Activated CD4-positive, alpha-beta memory T cell treated with anti-CD3 and anti-CD28 coated beads, Interleukin-2, amount 10 ng/mL, durations not matched to agents 7 days and 5 days (primary cell): Measurements from ENCODE around the gene DOC2A. TPM values are rescaled to one million over a fixed set of nuclear protein-coding genes. Genes with fewer than 3 reads are reported as not detected.
"Not testable (repeated sequence)": the region's sequence is repeated elsewhere in the genome, so short reads cannot be mapped to it uniquely, and the experiment has no call there.

Experiments used
- CTCF ChIA-PET: fragments of 350-600 bp; sonication (Branson Sonifier 250); formaldehyde crosslinking; loops from one replicate; lab custom pipeline; 2021; ENCODE audit warnings: antibody characterized with exemption, inconsistent platforms; lab: Charles Lee
- POLR2A ChIA-PET: fragments of 350-600 bp; sonication (Branson Sonifier 250); formaldehyde crosslinking; loops from one replicate; lab custom pipeline; 2021; ENCODE audit warnings: antibody characterized with exemption; lab: Charles Lee
- DNase-seq: peaks from one replicate; pipeline ENCODE4 v3.0.0-alpha.2; 2020
- H3K27ac Mint-ChIP-seq: one replicate; pipeline ENCODE4 v1.8.0; 2021; ENCODE audit warnings: mild to moderate bottlenecking, mixed read lengths
- H3K27me3 Mint-ChIP-seq: one replicate; pipeline ENCODE4 v1.8.0; 2021; ENCODE audit warnings: mixed read lengths
- H3K36me3 Mint-ChIP-seq: one replicate; pipeline ENCODE4 v1.8.0; 2021; ENCODE audit warnings: low read depth, mixed read lengths
- H3K4me1 Mint-ChIP-seq: one replicate; pipeline ENCODE4 v1.8.0; 2021; ENCODE audit warnings: mixed read lengths
- H3K4me3 Mint-ChIP-seq: one replicate; pipeline ENCODE4 v1.8.0; 2021; ENCODE audit warnings: mild to moderate bottlenecking, mixed read lengths
- H3K9me3 Mint-ChIP-seq: one replicate; pipeline ENCODE4 v1.8.0; 2021; ENCODE audit warnings: mixed read lengths
- total RNA-seq, 2 experiments: library from RNA; stranded (reverse); gene quantifications; one replicate each; pipeline ENCODE4 v1.2.3, GENCODE V29; 2021

Gene DOC2A
- total RNA-seq, 2 experiments from 2014 or later = not detected

GRCh38 chr16:30040690-30041089 lies 29.9 kb upstream of the DOC2A start:
- H3K36me3 Mint-ChIP-seq, POLR2A ChIA-PET, H3K27ac Mint-ChIP-seq, H3K4me3 Mint-ChIP-seq, H3K4me1 Mint-ChIP-seq, DNase-seq, H3K9me3 Mint-ChIP-seq: not testable (repeated sequence)
- H3K27me3 Mint-ChIP-seq = peaks cover 11% of the 10 kb centered on the region
- CTCF ChIA-PET = interaction anchor here (0.5 kb wide), 1 partner anchor 510 kb away, joined by 3 read pairs; no protein-coding TSS in a partner anchor

DNA sequence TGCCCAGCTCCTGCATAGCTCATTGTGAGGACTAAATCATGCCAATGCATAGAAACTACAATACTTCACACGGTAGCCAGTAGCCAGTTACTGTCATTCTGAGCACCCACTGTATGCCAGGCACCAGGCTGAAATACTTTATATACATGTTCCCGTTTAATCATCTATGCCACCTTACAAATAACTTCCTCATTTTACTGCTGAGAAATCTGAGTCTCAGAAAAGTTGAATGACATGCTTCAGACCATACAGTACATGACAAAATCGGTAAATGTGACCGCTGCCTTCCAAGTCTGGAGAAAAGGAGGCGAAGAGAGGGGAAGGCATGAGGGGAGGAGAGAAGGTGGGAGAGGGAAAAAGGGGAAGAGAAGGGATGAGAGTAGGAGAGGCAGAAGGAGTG lies 29.4 kb upstream of the DOC2A start:
- no peak for DNase-seq
- POLR2A ChIA-PET = no interaction called here
- Mint-ChIP-seq H3K4me3 (no peak overlapping the region), H3K4me1 (peaks cover 6% of the 10 kb centered on the region), H3K27ac (no peak overlapping the region), H3K27me3 (peaks cover 11% of the 10 kb centered on the region), H3K36me3 (no peaks in the 10 kb centered on the region), H3K9me3 (no peaks in the 10 kb centered on the region)
- CTCF ChIA-PET = interaction anchor here (0.5 to 1.0 kb wide), 3 partner anchors 9 to 510 kb away, joined by 3 to 5 read pairs (median 3); partner anchors contain the start of gene TLCD3B

DNA sequence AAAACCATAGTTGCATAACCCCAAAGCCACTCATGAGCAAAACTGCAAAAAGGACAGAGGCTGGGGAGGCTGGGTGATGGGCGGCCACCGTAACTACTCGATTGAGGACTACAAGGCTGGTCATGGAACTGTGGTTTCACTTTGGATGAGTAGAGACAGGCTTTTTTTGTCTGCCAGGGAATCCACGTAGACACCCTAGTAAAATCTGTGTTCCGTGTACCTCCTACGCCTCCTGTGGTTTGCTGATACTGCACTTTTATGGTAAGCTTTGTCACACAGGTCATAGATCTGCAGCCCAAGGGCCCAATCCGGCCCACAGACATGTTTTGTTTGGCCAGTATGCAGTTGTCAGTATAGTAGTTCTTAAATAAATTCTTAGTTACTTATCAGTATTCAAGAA lies 22.4 kb upstream of the DOC2A start:
- Mint-ChIP-seq H3K4me3 (no peak overlapping the region), H3K9me3 (no peaks in the 10 kb centered on the region), H3K27ac (no peak overlapping the region), H3K4me1 (peaks cover 25% of the 10 kb centered on the region), H3K36me3 (no peaks in the 10 kb centered on the region), H3K27me3 (peaks cover 35% of the 10 kb centered on the region)
- ChIA-PET CTCF (interaction anchor here (0.9 to 2.5 kb wide), 13 partner anchors 11 to 342 kb away, joined by 3 to 33 read pairs (median 4); partner anchors contain the start of gene C16orf92), POLR2A (no interaction called here)
- DNase-seq = no peak

GRCh38 chr16:30032083-30032819 lies 21.4 kb upstream of the DOC2A start:
- no peaks in the 10 kb centered on the region for H3K9me3 Mint-ChIP-seq
- H3K27me3 Mint-ChIP-seq = peaks cover 45% of the 10 kb centered on the region
- no peaks in the 10 kb centered on the region for H3K36me3 Mint-ChIP-seq
- ChIA-PET CTCF (interaction anchor here (0.5 to 2.5 kb wide), 44 partner anchors 9 to 352 kb away, joined by 3 to 33 read pairs (median 4); partner anchors contain the start of genes ALDOA, C16orf92, CDIPT and CORO1A), POLR2A (interaction anchor here (0.6 to 2.0 kb wide), 5 partner anchors 9 to 332 kb away, joined by 3 to 7 read pairs (median 4); partner anchors contain the start of genes ALDOA, C16orf92 and HIRIP3)
- peak; percentile 72 for DNase-seq
- H3K4me1 Mint-ChIP-seq = peaks cover 25% of the 10 kb centered on the region
- H3K4me3 Mint-ChIP-seq = no peak overlapping the region
- no peak overlapping the region for H3K27ac Mint-ChIP-seq

- ChIA-PET CTCF (interaction anchor here (0.6 to 2.5 kb wide), 24 partner anchors 8 to 352 kb away, joined by 3 to 33 read pairs (median 4); partner anchors contain the start of genes ALDOA, CORO1A, KCTD13 and KIF22), POLR2A (interaction anchor here (0.6 to 2.0 kb wide), 6 partner anchors 8 to 331 kb away, joined by 3 to 7 read pairs (median 4); partner anchors contain the start of genes ALDOA, C16orf92 and HIRIP3)
- Mint-ChIP-seq H3K4me1 (peaks cover 25% of the 10 kb centered on the region), H3K36me3 (no peaks in the 10 kb centered on the region), H3K27me3 (peaks cover 52% of the 10 kb centered on the region), H3K9me3 (no peaks in the 10 kb centered on the region), H3K4me3 (no peak overlapping the region), H3K27ac (no peak overlapping the region)
- no peak for DNase-seq
Measured at GRCh38 chr16:30031477-30031918, 20.7 kb upstream of the DOC2A start.

GRCh38 chr16:30030841-30031413 lies 20.1 kb upstream of the DOC2A start, which contains the start of gene TLCD3B:
Gene TLCD3B, minus strand, starts transcription at chr16:30031271. Its CDS starts 744 bp downstream, at chr16:30030527.
- Mint-ChIP-seq H3K27me3 (peaks cover 52% of the 10 kb centered on the region), H3K9me3 (no peaks in the 10 kb centered on the region), H3K4me1 (peaks cover 25% of the 10 kb centered on the region), H3K4me3 (no peak within 1 kb of the TSS), H3K27ac (no peak within 1 kb of the TSS), H3K36me3 (no peaks in the 10 kb centered on the region)
- ChIA-PET POLR2A (interaction anchor here (1.2 to 2.0 kb wide), 2 partner anchors 23 to 34 kb away, joined by 3 to 7 read pairs; partner anchors contain the start of gene ALDOA), CTCF (interaction anchor here (0.6 to 2.5 kb wide), 16 partner anchors 9 to 351 kb away, joined by 3 to 33 read pairs (median 4); partner anchors contain the start of genes KIF22 and TAOK2)
- DNase-seq = no peak

- Mint-ChIP-seq H3K4me1 (peaks cover 21% of the 10 kb centered on the region), H3K4me3 (no peak overlapping the region), H3K36me3 (no peaks in the 10 kb centered on the region), H3K9me3 (no peaks in the 10 kb centered on the region), H3K27ac (no peak overlapping the region), H3K27me3 (peaks cover 49% of the 10 kb centered on the region)
- ChIA-PET CTCF (no interaction called here), POLR2A (no interaction called here)
- DNase-seq = no peak
Measured at GRCh38 chr16:30030011-30030685, 19.3 kb upstream of the DOC2A start.

- POLR2A ChIA-PET = no interaction called here
- H3K9me3 Mint-ChIP-seq = no peaks in the 10 kb centered on the region
- peak; percentile 39 for DNase-seq
- H3K27me3 Mint-ChIP-seq = peaks cover 48% of the 10 kb centered on the region
- H3K4me3 Mint-ChIP-seq = no peak overlapping the region
- H3K27ac Mint-ChIP-seq = no peak overlapping the region
- H3K36me3 Mint-ChIP-seq = no peaks in the 10 kb centered on the region
- CTCF ChIA-PET = interaction anchor here (0.5 kb wide), 1 partner anchor 180 kb away, joined by 3 read pairs; no protein-coding TSS in a partner anchor
- peaks cover 14% of the 10 kb centered on the region for H3K4me1 Mint-ChIP-seq
Measured at GRCh38 chr16:30028438-30029076, 17.7 kb upstream of the DOC2A start.

DNA sequence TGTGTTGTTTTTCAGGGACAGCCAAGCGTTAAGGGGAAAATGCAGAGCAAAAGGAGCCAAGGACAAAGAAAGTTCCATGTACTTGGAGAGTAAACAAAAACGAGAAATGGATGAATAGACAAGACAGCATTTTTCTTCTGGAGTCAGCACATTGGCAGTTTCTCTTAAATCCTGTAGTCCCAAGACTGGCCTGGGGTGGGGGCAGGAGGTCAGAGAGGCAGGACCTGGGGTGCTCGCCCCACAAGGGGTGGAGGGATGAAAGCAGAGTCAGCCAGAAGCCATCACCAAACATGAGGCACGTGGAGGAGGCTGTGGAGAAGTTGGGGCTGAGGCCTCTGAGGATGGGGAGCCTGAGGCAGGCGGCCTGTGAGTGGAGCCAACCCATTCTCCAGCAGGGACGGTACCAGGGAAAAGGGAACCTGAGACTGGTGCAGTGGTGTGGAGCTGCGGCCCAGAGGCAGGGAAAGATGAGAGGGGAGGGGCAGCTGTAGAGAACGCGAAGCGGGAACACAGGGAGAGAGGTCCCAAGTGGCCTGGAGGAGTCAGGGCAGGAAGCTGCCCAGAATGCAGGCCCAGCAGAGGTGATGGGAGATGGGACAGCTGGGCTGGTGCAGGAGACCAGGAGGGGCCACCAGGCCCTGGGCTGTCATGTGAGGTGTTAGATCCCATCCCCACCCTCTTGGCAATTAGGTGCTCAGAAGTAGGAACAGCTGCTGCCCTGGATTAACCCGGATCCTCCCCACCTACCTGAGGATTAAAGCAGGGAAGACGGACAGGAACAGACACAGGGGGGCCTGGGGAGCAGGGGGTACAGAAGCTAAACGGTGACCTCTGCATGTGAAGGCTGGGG lies 17.0 kb upstream of the DOC2A start:
- Mint-ChIP-seq H3K27me3 (peaks cover 48% of the 10 kb centered on the region), H3K27ac (no peak overlapping the region), H3K4me3 (no peak overlapping the region), H3K4me1 (peaks cover 8% of the 10 kb centered on the region), H3K36me3 (no peaks in the 10 kb centered on the region), H3K9me3 (no peaks in the 10 kb centered on the region)
- DNase-seq = no peak
- ChIA-PET POLR2A (no interaction called here), CTCF (interaction anchor here (0.5 kb wide), 1 partner anchor 179 kb away, joined by 3 read pairs; no protein-coding TSS in a partner anchor)

DNA sequence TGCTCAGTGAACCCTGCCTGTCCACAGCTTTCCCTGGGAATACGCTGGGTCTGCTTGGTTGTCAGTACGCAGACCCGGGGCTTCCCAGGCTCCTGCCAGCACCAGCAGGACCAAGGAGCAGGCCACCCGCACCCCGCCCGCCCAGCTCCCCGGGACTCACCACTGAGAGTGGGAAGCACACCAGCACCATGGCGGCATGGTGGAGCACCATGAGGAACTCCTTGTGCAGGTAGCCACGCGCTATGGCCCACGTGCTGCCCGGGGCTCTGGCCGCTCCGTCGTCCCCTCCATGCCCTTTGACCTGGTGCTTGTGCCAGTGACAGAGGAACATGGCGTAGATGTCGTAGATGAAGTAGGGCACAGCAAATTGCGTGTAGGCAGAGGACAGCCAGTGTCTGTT lies 15.6 kb upstream of the DOC2A start:
- Mint-ChIP-seq H3K27ac (no peak overlapping the region), H3K4me1 (peaks cover 8% of the 10 kb centered on the region), H3K9me3 (no peaks in the 10 kb centered on the region), H3K36me3 (no peaks in the 10 kb centered on the region), H3K27me3 (peaks cover 42% of the 10 kb centered on the region), H3K4me3 (no peak overlapping the region)
- CTCF ChIA-PET = no interaction called here
- POLR2A ChIA-PET = no interaction called here
- no peak for DNase-seq

DNA sequence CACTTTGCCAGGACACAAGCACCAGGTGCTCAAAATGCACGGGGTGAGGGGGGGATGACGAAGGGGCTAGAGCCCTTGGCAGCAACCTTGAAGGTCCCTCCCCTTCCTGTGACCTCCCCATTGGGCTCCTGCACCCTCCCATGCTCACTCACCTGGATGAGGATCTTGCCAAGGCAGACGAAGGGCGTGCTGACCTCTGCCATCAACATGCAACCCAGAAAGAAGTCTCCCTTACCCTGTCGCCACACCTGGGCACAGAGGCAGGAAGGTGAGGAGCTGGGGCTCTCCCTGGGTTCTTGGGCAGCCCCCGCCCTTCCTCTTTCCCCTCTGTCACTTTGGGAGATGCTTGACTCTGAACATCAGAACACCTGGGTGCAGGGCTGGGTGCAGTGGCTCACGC lies 14.7 kb upstream of the DOC2A start:
- ChIA-PET POLR2A (no interaction called here), CTCF (no interaction called here)
- no peak overlapping the region for H3K27ac Mint-ChIP-seq
- DNase-seq = no peak
- H3K4me3 Mint-ChIP-seq = no peak overlapping the region
- H3K36me3 Mint-ChIP-seq = no peaks in the 10 kb centered on the region
- H3K27me3 Mint-ChIP-seq = peaks cover 45% of the 10 kb centered on the region
- H3K4me1 Mint-ChIP-seq = peaks cover 16% of the 10 kb centered on the region
- no peaks in the 10 kb centered on the region for H3K9me3 Mint-ChIP-seq
